ENCODE measurements around the gene PDZRN3. TPM values are rescaled to one million over a fixed set of nuclear protein-coding genes. Genes with fewer than 3 reads are reported as not detected.

Gene PDZRN3
- total RNA-seq, 1 donor from 2014 or later = 19.8 TPM

GRCh38 chr3:73473898-73474416, 150.8 kb downstream of the PDZRN3 start:
- Histone ChIP-seq H3K9me3 (ENCODE audit: insufficient read depth, low read depth, low read length) (no peaks in the 10 kb centered on the region), H3K4me3 (ENCODE audit: insufficient read depth, low read depth, low read length) (no peak overlapping the region), H3K4me1 (ENCODE audit: insufficient read depth, low read length) (no peaks in the 10 kb centered on the region), H4K20me1 (ENCODE audit: insufficient read depth, low read length) (no peaks in the 10 kb centered on the region), H3K27ac (ENCODE audit: low read depth, low read length) (no peak overlapping the region), H3K4me2 (ENCODE audit: low read length) (no peak overlapping the region), H2AFZ (ENCODE audit: low read depth, low read length) (no peak overlapping the region), H3K27me3 (ENCODE audit: insufficient read depth, low read length) (no peaks in the 10 kb centered on the region), H3K36me3 (ENCODE audit: insufficient read depth, low read length) (no peaks in the 10 kb centered on the region), H3K9ac (ENCODE audit: low read length) (no peak overlapping the region), H3K79me2 (ENCODE audit: insufficient read depth, low read length) (no peaks in the 10 kb centered on the region)
- FAIRE-seq = no peak
- Mint-ChIP-seq H3K4me1 (ENCODE audit: low read depth, unreplicated experiment) (peaks cover 2% of the 10 kb centered on the region), H3K27me3 (ENCODE audit: low read depth, unreplicated experiment) (no peaks in the 10 kb centered on the region), H3K4me3 (ENCODE audit: unreplicated experiment) (no peak overlapping the region), H3K36me3 (ENCODE audit: low read depth, unreplicated experiment) (peaks cover 10% of the 10 kb centered on the region), H3K27ac (ENCODE audit: unreplicated experiment) (no peak overlapping the region), H3K9me3 (ENCODE audit: unreplicated experiment) (peaks cover 1% of the 10 kb centered on the region)
- DNase-seq (ENCODE audit: low read depth) = no peak
- no peak for TF ChIP-seq EZH2 (IDR thresholded peaks at IDR 0.05; ENCODE audit: insufficient read depth, low read length)

GRCh38 chr3:73473181-73473897, 151.4 kb downstream of the PDZRN3 start:
- TF ChIP-seq, protein P1, sequence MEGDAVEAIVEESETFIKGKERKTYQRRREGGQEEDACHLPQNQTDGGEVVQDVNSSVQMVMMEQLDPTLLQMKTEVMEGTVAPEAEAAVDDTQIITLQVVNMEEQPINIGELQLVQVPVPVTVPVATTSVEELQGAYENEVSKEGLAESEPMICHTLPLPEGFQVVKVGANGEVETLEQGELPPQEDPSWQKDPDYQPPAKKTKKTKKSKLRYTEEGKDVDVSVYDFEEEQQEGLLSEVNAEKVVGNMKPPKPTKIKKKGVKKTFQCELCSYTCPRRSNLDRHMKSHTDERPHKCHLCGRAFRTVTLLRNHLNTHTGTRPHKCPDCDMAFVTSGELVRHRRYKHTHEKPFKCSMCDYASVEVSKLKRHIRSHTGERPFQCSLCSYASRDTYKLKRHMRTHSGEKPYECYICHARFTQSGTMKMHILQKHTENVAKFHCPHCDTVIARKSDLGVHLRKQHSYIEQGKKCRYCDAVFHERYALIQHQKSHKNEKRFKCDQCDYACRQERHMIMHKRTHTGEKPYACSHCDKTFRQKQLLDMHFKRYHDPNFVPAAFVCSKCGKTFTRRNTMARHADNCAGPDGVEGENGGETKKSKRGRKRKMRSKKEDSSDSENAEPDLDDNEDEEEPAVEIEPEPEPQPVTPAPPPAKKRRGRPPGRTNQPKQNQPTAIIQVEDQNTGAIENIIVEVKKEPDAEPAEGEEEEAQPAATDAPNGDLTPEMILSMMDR (IDR thresholded peaks at IDR 0.05; ENCODE audit: insufficient read depth, low read depth, low read length) = no peak
- TF ChIP-seq EZH2 (IDR thresholded peaks at IDR 0.05; ENCODE audit: insufficient read depth, low read length) = no peak
- FAIRE-seq = no peak

GRCh38 chr3:73471986-73472787, 152.6 kb downstream of the PDZRN3 start:
- no peaks in the 10 kb centered on the region for H4K20me1 ChIP-seq (ENCODE audit: insufficient read depth, low read length)
- H3K27ac Mint-ChIP-seq (ENCODE audit: unreplicated experiment) = no peak overlapping the region
- FAIRE-seq = no peak

More at GRCh38 chr3:73473181-73473897, 151.4 kb downstream of the PDZRN3 start:
- DNase-seq (ENCODE audit: low read depth) = no peak
- Histone ChIP-seq H3K4me1 (ENCODE audit: insufficient read depth, low read length) (no peaks in the 10 kb centered on the region), H3K9ac (ENCODE audit: low read length) (no peak overlapping the region), H3K4me3 (ENCODE audit: insufficient read depth, low read depth, low read length) (no peak overlapping the region), H3K9me3 (ENCODE audit: insufficient read depth, low read depth, low read length) (no peaks in the 10 kb centered on the region), H3K27me3 (ENCODE audit: insufficient read depth, low read length) (no peaks in the 10 kb centered on the region), H3K4me2 (ENCODE audit: low read length) (no peak overlapping the region), H4K20me1 (ENCODE audit: insufficient read depth, low read length) (no peaks in the 10 kb centered on the region), H2AFZ (ENCODE audit: low read depth, low read length) (no peak overlapping the region), H3K79me2 (ENCODE audit: insufficient read depth, low read length) (no peaks in the 10 kb centered on the region), H3K27ac (ENCODE audit: low read depth, low read length) (no peak overlapping the region), H3K36me3 (ENCODE audit: insufficient read depth, low read length) (no peaks in the 10 kb centered on the region)
- no peak overlapping the region for H3K27ac Mint-ChIP-seq (ENCODE audit: unreplicated experiment)
- no peak overlapping the region for H3K4me3 Mint-ChIP-seq (ENCODE audit: unreplicated experiment)
- H3K27me3 Mint-ChIP-seq (ENCODE audit: low read depth, unreplicated experiment) = no peaks in the 10 kb centered on the region
- peaks cover 1% of the 10 kb centered on the region for H3K9me3 Mint-ChIP-seq (ENCODE audit: unreplicated experiment)
- peaks cover 10% of the 10 kb centered on the region for H3K36me3 Mint-ChIP-seq (ENCODE audit: low read depth, unreplicated experiment)
- H3K4me1 Mint-ChIP-seq (ENCODE audit: low read depth, unreplicated experiment) = peaks cover 2% of the 10 kb centered on the region

More at GRCh38 chr3:73471986-73472787, 152.6 kb downstream of the PDZRN3 start:
- no peak overlapping the region for H2AFZ ChIP-seq (ENCODE audit: low read depth, low read length)
- H3K27me3 ChIP-seq (ENCODE audit: insufficient read depth, low read length) = no peaks in the 10 kb centered on the region
- H3K4me3 Mint-ChIP-seq (ENCODE audit: unreplicated experiment) = no peak overlapping the region
- no peaks in the 10 kb centered on the region for H3K4me1 ChIP-seq (ENCODE audit: insufficient read depth, low read length)
- no peaks in the 10 kb centered on the region for H3K79me2 ChIP-seq (ENCODE audit: insufficient read depth, low read length)
- H3K9me3 Mint-ChIP-seq (ENCODE audit: unreplicated experiment) = peaks cover 1% of the 10 kb centered on the region
- no peak overlapping the region for H3K4me3 ChIP-seq (ENCODE audit: insufficient read depth, low read depth, low read length)
- no peak overlapping the region for H3K27ac ChIP-seq (ENCODE audit: low read depth, low read length)
- H3K4me1 Mint-ChIP-seq (ENCODE audit: low read depth, unreplicated experiment) = peaks cover 2% of the 10 kb centered on the region
- no peak for DNase-seq (ENCODE audit: low read depth)
- H3K9me3 ChIP-seq (ENCODE audit: insufficient read depth, low read depth, low read length) = no peaks in the 10 kb centered on the region
- TF ChIP-seq EZH2 (IDR thresholded peaks at IDR 0.05; ENCODE audit: insufficient read depth, low read length) = no peak
- TF ChIP-seq, protein P1 (IDR thresholded peaks at IDR 0.05; ENCODE audit: insufficient read depth, low read depth, low read length) = no peak
- no peak overlapping the region for H3K4me2 ChIP-seq (ENCODE audit: low read length)
- H3K36me3 ChIP-seq (ENCODE audit: insufficient read depth, low read length) = no peaks in the 10 kb centered on the region
- H3K36me3 Mint-ChIP-seq (ENCODE audit: low read depth, unreplicated experiment) = peaks cover 10% of the 10 kb centered on the region
- no peak overlapping the region for H3K9ac ChIP-seq (ENCODE audit: low read length)
- no peaks in the 10 kb centered on the region for H3K27me3 Mint-ChIP-seq (ENCODE audit: low read depth, unreplicated experiment)

Measured in astrocyte (in vitro differentiated cells and primary cell).